Tibial nerve (tissue), 4 donors: ENCODE results near the gene TFPT. TPM values are rescaled to one million over a fixed set of nuclear protein-coding genes. Genes with fewer than 3 reads are reported as not detected.

Experiments used
- DNase-seq, 2 donors: peaks; one replicate each; pipeline ENCODE4 v3.0.0-alpha.2; 2019; ENCODE audit warnings: low spot score in 2 of 2
- H3K27ac ChIP-seq, 4 donors: fragments of 200-600 bp; sonication (generic) in 3 of 4; one replicate each; pipeline ENCODE4 v1.5.1; 2017 to 2019; ENCODE audit warnings: mild to moderate bottlenecking in 1 of 4
- H3K27me3 ChIP-seq, 2 donors: fragments of 200-600 bp; sonication (generic) in 1 of 2; one replicate each; pipeline versions ENCODE4 v1.5.1 to v1.6.0; 2017 to 2019
- H3K36me3 ChIP-seq, 3 donors: fragments of 200-600 bp; sonication (generic); one replicate each; pipeline ENCODE4 v1.5.1; 2018 to 2019
- H3K4me1 ChIP-seq, 4 donors: fragments of 200-600 bp; sonication (generic) in 3 of 4; one replicate each; pipeline ENCODE4 v1.5.1; 2017 to 2019
- H3K4me3 ChIP-seq, 4 donors: fragments of 200-600 bp; sonication (generic) in 3 of 4; one replicate each; pipeline ENCODE4 v1.5.1; 2017 to 2019; ENCODE audit warnings: mild to moderate bottlenecking in 1 of 4, moderate library complexity in 1 of 4
- H3K9me3 ChIP-seq, 4 donors: fragments of 200-600 bp; sonication (generic) in 3 of 4; one replicate each; pipeline ENCODE4 v1.5.1; 2017 to 2019
- EP300 ChIP-seq, 2 donors: sonication (generic); formaldehyde crosslinking; IDR thresholded peaks; one replicate each; pipeline ENCODE4 v1.6.1; 2017; ENCODE audit warnings: antibody characterized with exemption in 2 of 2, mild to moderate bottlenecking in 1 of 2
- POLR2A ChIP-seq, 2 donors: fragments of 450-650 bp; IDR thresholded peaks; one replicate each; pipeline ENCODE4 v1.6.1; 2017; ENCODE audit warnings: antibody characterized with exemption in 2 of 2, mild to moderate bottlenecking in 2 of 2, moderate library complexity in 2 of 2
- WGBS, 2 donors: methylation state at CpG; one replicate each; pipeline ENCODE4 v1.1.5; 2018; 5-methylcytosine and 5-hydroxymethylcytosine counted together
- total RNA-seq, 4 donors: library from RNA; depleted of rRNA; stranded (reverse); fragments of >200 nt; gene quantifications; one replicate each; pipeline ENCODE4 v1.1.0, GENCODE V29; 2016
- TF ChIP-seq, protein P1 (sequence below), 5 experiments: fragments of 200-600 bp in 3 of 5; fragments of 450-650 bp in 2 of 5; sonication (generic) in 3 of 5; IDR thresholded peaks; one replicate each; pipeline ENCODE4 v1.5.1; 2016 to 2019; ENCODE audit warnings: antibody characterized with exemption in 5 of 5, mild to moderate bottlenecking in 3 of 5, moderate library complexity in 2 of 5

The TFPT gene
- total RNA-seq, 4 donors from 2014 or later: 9.6 to 19.0 (median 13.5) TPM

DNA sequence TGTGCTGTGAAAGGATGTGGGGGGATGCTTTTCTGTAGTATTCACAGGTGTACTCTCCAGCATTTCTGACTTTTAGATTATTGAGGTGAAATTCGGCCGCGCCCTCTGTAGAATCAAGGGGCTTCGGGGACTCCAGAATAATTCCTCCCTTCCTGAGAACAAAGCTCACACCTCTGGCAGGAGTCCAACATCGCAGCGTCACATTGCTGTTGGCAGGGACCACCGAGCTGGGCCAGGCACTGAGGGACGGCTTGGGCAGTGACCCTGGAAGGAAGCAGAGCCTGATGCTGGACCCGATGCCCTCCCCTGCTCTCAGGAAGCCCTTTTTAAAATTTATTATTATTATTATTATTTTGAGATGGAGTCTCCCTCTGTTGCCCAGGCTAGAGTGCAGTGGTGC, 40.6 kb downstream of the TFPT start:
- Histone ChIP-seq H3K9me3 (peaks cover 0 to 34% (median 0%) of the 10 kb centered on the region in 4 donors), H3K27ac (no peak overlapping the region), H3K27me3 (no peaks in the 10 kb centered on the region), H3K4me1 (no peaks in the 10 kb centered on the region), H3K4me3 (no peak overlapping the region), H3K36me3 (no peaks in the 10 kb centered on the region)
- DNase-seq: no peak
- 66 to 75% methylated on average over 9 of the region's 9 CpGs for WGBS, 2 donors
- TF ChIP-seq EP300 (IDR thresholded peaks at IDR 0.05): no peak
- TF ChIP-seq, protein P1, sequence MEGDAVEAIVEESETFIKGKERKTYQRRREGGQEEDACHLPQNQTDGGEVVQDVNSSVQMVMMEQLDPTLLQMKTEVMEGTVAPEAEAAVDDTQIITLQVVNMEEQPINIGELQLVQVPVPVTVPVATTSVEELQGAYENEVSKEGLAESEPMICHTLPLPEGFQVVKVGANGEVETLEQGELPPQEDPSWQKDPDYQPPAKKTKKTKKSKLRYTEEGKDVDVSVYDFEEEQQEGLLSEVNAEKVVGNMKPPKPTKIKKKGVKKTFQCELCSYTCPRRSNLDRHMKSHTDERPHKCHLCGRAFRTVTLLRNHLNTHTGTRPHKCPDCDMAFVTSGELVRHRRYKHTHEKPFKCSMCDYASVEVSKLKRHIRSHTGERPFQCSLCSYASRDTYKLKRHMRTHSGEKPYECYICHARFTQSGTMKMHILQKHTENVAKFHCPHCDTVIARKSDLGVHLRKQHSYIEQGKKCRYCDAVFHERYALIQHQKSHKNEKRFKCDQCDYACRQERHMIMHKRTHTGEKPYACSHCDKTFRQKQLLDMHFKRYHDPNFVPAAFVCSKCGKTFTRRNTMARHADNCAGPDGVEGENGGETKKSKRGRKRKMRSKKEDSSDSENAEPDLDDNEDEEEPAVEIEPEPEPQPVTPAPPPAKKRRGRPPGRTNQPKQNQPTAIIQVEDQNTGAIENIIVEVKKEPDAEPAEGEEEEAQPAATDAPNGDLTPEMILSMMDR (IDR thresholded peaks at IDR 0.05): no peak

DNA sequence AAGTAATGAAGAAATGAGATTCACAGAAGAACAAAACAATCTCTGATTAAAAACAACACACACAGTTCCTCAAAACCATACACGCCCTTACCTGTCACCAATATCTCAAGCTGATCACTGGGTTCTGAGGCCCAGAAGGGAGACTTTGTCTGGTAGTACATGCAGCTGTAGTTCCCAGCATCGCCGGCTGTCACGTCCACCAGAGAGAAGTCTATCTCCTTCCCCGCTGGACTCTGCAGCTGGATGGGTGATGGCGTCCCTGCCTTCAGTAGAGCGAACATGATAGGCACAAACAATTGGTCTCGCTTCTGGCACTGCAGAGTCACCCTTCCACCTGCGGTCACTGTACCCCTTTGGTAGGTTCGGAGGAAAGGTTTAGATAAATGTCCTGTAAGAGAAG, 41.6 kb downstream of the TFPT start:
- no peaks in the 10 kb centered on the region for H3K27me3 ChIP-seq
- H3K36me3 ChIP-seq: no peaks in the 10 kb centered on the region
- TF ChIP-seq, protein P1 (IDR thresholded peaks at IDR 0.05): no peak
- no peak for TF ChIP-seq POLR2A (IDR thresholded peaks at IDR 0.05)
- no peak for TF ChIP-seq EP300 (IDR thresholded peaks at IDR 0.05)
- peaks cover 0 to 41% (median 3%) of the 10 kb centered on the region in 4 donors for H3K9me3 ChIP-seq
- no peak overlapping the region for H3K4me3 ChIP-seq
- H3K27ac ChIP-seq: no peak overlapping the region
- no peaks in the 10 kb centered on the region for H3K4me1 ChIP-seq
- WGBS, 2 donors: 75 to 83% methylated on average over 10 of the region's 10 CpGs
- DNase-seq: no peak

- Histone ChIP-seq H3K9me3 (peaks cover 0 to 51% (median 3%) of the 10 kb centered on the region in 4 donors), H3K4me3 (no peak overlapping the region), H3K27me3 (no peaks in the 10 kb centered on the region), H3K36me3 (no peaks in the 10 kb centered on the region), H3K4me1 (no peaks in the 10 kb centered on the region), H3K27ac (no peak overlapping the region)
- 56 to 62% methylated on average over 5 of the region's 5 CpGs for WGBS, 2 donors
- no peak for TF ChIP-seq POLR2A (IDR thresholded peaks at IDR 0.05)
- TF ChIP-seq, protein P1 (IDR thresholded peaks at IDR 0.05): no peak
- no peak for TF ChIP-seq EP300 (IDR thresholded peaks at IDR 0.05)
- no peak for DNase-seq
Observed at GRCh38 chr19:54069470-54069869, 46.0 kb downstream of the TFPT start.

- H3K27me3 ChIP-seq: no peaks in the 10 kb centered on the region
- WGBS, 2 donors: 75 to 76% methylated on average over 32 to 34 of the region's 34 CpGs
- peaks cover 0 to 21% (median 0%) of the 10 kb centered on the region in 4 donors for H3K9me3 ChIP-seq
- no peaks in the 10 kb centered on the region for H3K36me3 ChIP-seq
- no peak for DNase-seq
- no peaks in the 10 kb centered on the region for H3K4me1 ChIP-seq
- H3K27ac ChIP-seq: no peak within 1 kb of the TSS
- TF ChIP-seq POLR2A (IDR thresholded peaks at IDR 0.05): no peak
- TF ChIP-seq, protein P1 (IDR thresholded peaks at IDR 0.05): no peak
- no peak for TF ChIP-seq EP300 (IDR thresholded peaks at IDR 0.05)
- no peak within 1 kb of the TSS for H3K4me3 ChIP-seq
Observed at GRCh38 chr19:54063350-54064116, 51.9 kb downstream of the TFPT start, which contains the start of gene VSTM1. Gene VSTM1, minus strand, starts transcription at chr19:54063897. Its CDS starts 120 bp downstream, at chr19:54063777.

DNA sequence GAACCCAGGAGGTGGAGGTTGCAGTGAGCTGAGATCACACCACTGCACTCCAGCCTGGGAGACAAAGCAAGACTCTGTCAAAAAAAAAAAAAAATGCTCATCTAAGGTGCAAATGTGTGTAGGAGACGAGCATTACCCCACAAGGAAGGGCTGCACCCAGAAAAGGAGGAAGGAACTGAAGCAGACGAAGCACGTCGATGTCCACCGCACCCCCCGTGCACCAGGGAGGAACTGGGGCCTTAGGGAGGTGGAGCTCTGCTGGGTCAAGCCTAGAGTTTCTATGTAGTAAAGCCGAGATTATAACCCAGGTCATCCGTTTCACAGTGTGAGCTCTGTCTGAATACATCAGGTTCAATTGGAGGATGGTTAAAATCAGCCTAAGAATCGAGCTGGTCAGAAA, 52.8 kb downstream of the TFPT start:
- no peak overlapping the region for H3K27ac ChIP-seq
- WGBS, 2 donors: 64 to 70% methylated on average over 9 of the region's 9 CpGs
- peaks cover 0 to 21% (median 0%) of the 10 kb centered on the region in 4 donors for H3K9me3 ChIP-seq
- H3K4me1 ChIP-seq: no peaks in the 10 kb centered on the region
- no peak for TF ChIP-seq POLR2A (IDR thresholded peaks at IDR 0.05)
- H3K36me3 ChIP-seq: no peaks in the 10 kb centered on the region
- DNase-seq: no peak
- H3K27me3 ChIP-seq: no peaks in the 10 kb centered on the region
- H3K4me3 ChIP-seq: no peak overlapping the region

Other genes with a start within 250 kb of the TFPT start
- gene MYADM, start 247.8 kb downstream of the TFPT start, total RNA-seq: 10 to 100 TPM; 27.3 to 37.7 (median 31.9) TPM
- not detected for gene PRKCG, start 233.5 kb downstream of the TFPT start, total RNA-seq
- not detected for gene CACNG7, start 206.4 kb downstream of the TFPT start, total RNA-seq
- not detected for gene CACNG8, start 152.7 kb downstream of the TFPT start, total RNA-seq
- gene CACNG6, start 124.0 kb downstream of the TFPT start, total RNA-seq: not detected
- not detected for gene VSTM1, start 51.8 kb downstream of the TFPT start, total RNA-seq
- gene TARM1, start 34.3 kb downstream of the TFPT start, total RNA-seq: not detected
- 1 to 10 TPM in 3 of 4 donors, under 1 TPM in 1; 0.66 to 7.2 (median 1.9) TPM for gene OSCAR, start 14.9 kb downstream of the TFPT start, total RNA-seq
- gene NDUFA3, start 12.8 kb downstream of the TFPT start, total RNA-seq: 10 to 100 TPM in 3 of 4 donors, 1 to 10 TPM in 1; 2.8 to 40.0 (median 25.4) TPM
- gene PRPF31, start 97 bp upstream of the TFPT start, total RNA-seq: 10 to 100 TPM; 37.7 to 67.5 (median 42.9) TPM
- 10 to 100 TPM; 21.6 to 30.3 (median 24.8) TPM for gene CNOT3, start 22.1 kb upstream of the TFPT start, total RNA-seq
- gene LENG1, start 44.1 kb upstream of the TFPT start, total RNA-seq: 10 to 100 TPM in 2 of 4 donors, 1 to 10 TPM in 2; 7.4 to 12.9 (median 10.4) TPM
- 1 to 10 TPM in 2 of 4 donors, under 1 TPM in 1, not detected in 1; 0.22 to 8.8 (median 4.4) TPM for gene TMC4, start 57.5 kb upstream of the TFPT start, total RNA-seq
- 10 to 100 TPM; 45.0 to 94.5 (median 50.2) TPM for gene MBOAT7, start 73.9 kb upstream of the TFPT start, total RNA-seq
- 10 to 100 TPM; 37.3 to 70.8 (median 49.6) TPM for gene TSEN34, start 75.7 kb upstream of the TFPT start, total RNA-seq
- gene RPS9, start 85.2 kb upstream of the TFPT start, total RNA-seq: 1,000 to 10,000 TPM; 1,361 to 2,045 (median 1,633) TPM
- 10 to 100 TPM in 2 of 4 donors, 1 to 10 TPM in 2; 4.4 to 98.1 (median 16.5) TPM for gene LILRB3, start 107.3 kb upstream of the TFPT start, total RNA-seq
- 10 to 100 TPM in 1 of 4 donors, 1 to 10 TPM in 1, under 1 TPM in 2; 0.22 to 10.2 (median 0.90) TPM for gene LILRA6, start 127.1 kb upstream of the TFPT start, total RNA-seq
- 10 to 100 TPM in 3 of 4 donors, 1 to 10 TPM in 1; 8.3 to 49.5 (median 17.0) TPM for gene LILRB5, start 141.6 kb upstream of the TFPT start, total RNA-seq
- gene LILRB2, start 165.5 kb upstream of the TFPT start, total RNA-seq: 1 to 10 TPM; 1.6 to 8.4 (median 4.4) TPM
- gene LILRA5, start 197.5 kb upstream of the TFPT start, total RNA-seq: 1 to 10 TPM in 2 of 4 donors, under 1 TPM in 1, not detected in 1; 0.42 to 3.9 (median 1.4) TPM
- not detected for gene LILRA4, start 223.5 kb upstream of the TFPT start, total RNA-seq
- 10 to 100 TPM; 15.5 to 59.1 (median 31.1) TPM for gene LAIR1, start 249.3 kb upstream of the TFPT start, total RNA-seq